Measurements from ENCODE around the gene PTTG1IP.
"Not testable (repeated sequence)": the region's sequence is repeated elsewhere in the genome, so short reads cannot be mapped to it uniquely, and the experiment has no call there.

Gene PTTG1IP

GRCh38 chr21:44884097-44884496 lies 10.6 kb upstream of the PTTG1IP start:
- TF ChIP-seq ZFX (IDR thresholded peaks at IDR 0.05; ENCODE audit: borderline replicate concordance): no peak
- H3K27ac ChIP-seq: no peak overlapping the region

GRCh38 chr21:44883250-44883649 lies 9.8 kb upstream of the PTTG1IP start:
- TF ChIP-seq ZFX (IDR thresholded peaks at IDR 0.05; ENCODE audit: borderline replicate concordance) (no peak), CTCF (IDR thresholded peaks at IDR 0.05) (no peak)
- no peak overlapping the region for H3K27ac ChIP-seq

GRCh38 chr21:44881198-44881872 lies 7.8 kb upstream of the PTTG1IP start:
- TF ChIP-seq CTCF (IDR thresholded peaks at IDR 0.05) (no peak), ZFX (IDR thresholded peaks at IDR 0.05; ENCODE audit: borderline replicate concordance) (no peak)
- no peak overlapping the region for H3K27ac ChIP-seq

GRCh38 chr21:44880405-44881197 lies 7.1 kb upstream of the PTTG1IP start:
- no peak overlapping the region for H3K27ac ChIP-seq
- TF ChIP-seq CTCF (IDR thresholded peaks at IDR 0.05) (no peak), ZFX (IDR thresholded peaks at IDR 0.05; ENCODE audit: borderline replicate concordance) (no peak)

GRCh38 chr21:44879238-44879637 lies 5.7 kb upstream of the PTTG1IP start:
- H3K27ac ChIP-seq: not testable (repeated sequence)

- H3K27ac ChIP-seq: no peak overlapping the region
- TF ChIP-seq ZFX (IDR thresholded peaks at IDR 0.05; ENCODE audit: borderline replicate concordance) (no peak), CTCF (IDR thresholded peaks at IDR 0.05) (no peak)
These were observed 4.8 kb upstream of the PTTG1IP start for GRCh38 chr21:44878053-44878982.

- TF ChIP-seq CTCF (IDR thresholded peaks at IDR 0.05) (no peak), ZFX (IDR thresholded peaks at IDR 0.05; ENCODE audit: borderline replicate concordance) (no peak)
- H3K27ac ChIP-seq: no peak overlapping the region
These were observed 3.5 kb upstream of the PTTG1IP start for GRCh38 chr21:44876849-44877575.

Data from 22Rv1 (cell line).